Bronchial smooth muscle cell (primary cell): ENCODE data around the gene IFI6. TPM values are rescaled to one million over a fixed set of nuclear protein-coding genes. Genes with fewer than 3 reads are reported as not detected.

Source experiments
- total RNA-seq: library from RNA; depleted of rRNA; stranded (reverse); fragments of >200 nt; gene quantifications from 2 replicates; pipeline ENCODE4 v1.2.1, GENCODE V29; 2014

The IFI6 gene, protein sequence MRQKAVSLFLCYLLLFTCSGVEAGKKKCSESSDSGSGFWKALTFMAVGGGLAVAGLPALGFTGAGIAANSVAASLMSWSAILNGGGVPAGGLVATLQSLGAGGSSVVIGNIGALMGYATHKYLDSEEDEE
- 32.9 and 55.4 TPM in 2 replicates for total RNA-seq

DNA sequence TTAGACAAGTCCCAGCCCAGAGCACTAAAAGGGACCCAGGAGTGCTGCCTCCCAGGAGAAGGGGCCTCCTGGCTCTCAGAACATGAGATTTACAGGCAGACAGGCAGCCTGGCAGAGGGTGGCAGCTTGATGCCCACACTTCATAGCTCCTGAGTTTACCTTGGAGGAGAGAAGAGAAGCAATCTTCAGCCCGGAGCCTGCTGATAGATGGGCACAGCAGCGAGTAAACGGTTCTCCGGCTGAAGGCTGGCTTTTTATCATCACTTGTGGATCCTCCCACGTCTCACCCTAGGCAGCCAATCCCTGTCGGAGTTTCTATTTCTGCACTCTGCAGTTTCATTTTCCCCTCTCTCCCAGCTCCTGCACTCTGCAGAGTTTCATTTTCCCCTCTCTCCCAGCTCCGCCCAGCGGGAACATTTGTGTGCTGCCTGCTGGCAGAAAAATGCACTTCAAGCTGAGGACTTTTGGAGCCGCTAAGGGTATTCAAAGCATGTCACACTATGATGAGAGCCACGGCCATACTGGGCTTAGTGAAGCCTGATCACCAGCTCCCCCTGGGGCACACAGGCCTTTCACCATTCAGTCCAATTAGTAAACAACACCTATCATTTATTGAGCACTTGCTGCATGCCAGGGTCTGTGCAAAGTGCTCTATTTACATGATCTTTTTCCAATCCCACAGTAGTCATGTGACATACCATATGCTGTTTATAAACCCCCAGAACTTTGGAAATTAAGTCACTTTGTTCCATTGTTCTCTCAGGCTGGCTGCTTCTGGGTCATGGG is at the start of gene IFI6:
IFI6 (minus strand) TSS at position 229 of the 786 bp plus-strand sequence. CDS start 2,878 bp downstream, outside the sequence.

DNA sequence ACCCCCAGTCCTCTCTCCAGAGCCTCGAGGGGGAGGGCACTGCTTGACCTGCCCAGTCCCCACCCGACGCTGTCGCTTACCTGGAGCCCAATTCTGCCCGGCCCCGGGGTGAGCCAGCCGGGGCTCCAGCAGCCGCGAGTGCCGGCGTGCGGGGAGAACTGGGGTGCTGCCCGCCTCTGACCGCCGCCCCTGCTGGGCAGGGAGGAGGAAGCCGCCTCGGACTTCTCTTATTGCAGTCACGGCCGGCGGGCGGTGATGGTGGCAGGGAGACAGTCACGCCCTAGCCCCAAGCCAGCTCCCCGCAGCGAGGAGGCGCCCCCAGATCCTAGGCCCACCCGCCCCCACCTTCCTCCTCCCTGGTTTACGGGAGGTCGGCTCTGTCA is 37.0 kb downstream of the IFI6 start, which contains the start of gene FGR:
FGR (minus strand) TSS at position 201 of the 383 bp plus-strand sequence. CDS start 11,269 bp downstream, outside the sequence.

Other genes starting within 250 kb of the IFI6 start
- gene WASF2, start 182.0 kb downstream of the IFI6 start, total RNA-seq: 15.8 and 19.2 TPM in 2 replicates
- 5.2 and 6.7 TPM in 2 replicates for gene AHDC1, start 68.0 kb downstream of the IFI6 start, total RNA-seq
- gene FGR, start 37.0 kb downstream of the IFI6 start, total RNA-seq: 0.09 and 0.16 TPM in 2 replicates
- gene FAM76A, start 53.8 kb upstream of the IFI6 start, total RNA-seq: 9.6 and 17.3 TPM in 2 replicates
- gene STX12, start 101.0 kb upstream of the IFI6 start, total RNA-seq: 55.1 and 55.5 TPM in 2 replicates
- gene PPP1R8, start 158.6 kb upstream of the IFI6 start, total RNA-seq: 34.4 and 44.0 TPM in 2 replicates
- 5.1 and 8.4 TPM in 2 replicates for gene THEMIS2, start 200.4 kb upstream of the IFI6 start, total RNA-seq
- 16.5 and 20.6 TPM in 2 replicates for gene RPA2, start 242.4 kb upstream of the IFI6 start, total RNA-seq